Vagina (tissue), 2 donors: ENCODE measurements around the gene PNLIPRP1. TPM values are rescaled to one million over a fixed set of nuclear protein-coding genes. Genes with fewer than 3 reads are reported as not detected.

ENCODE experiments used
- DNase-seq, 2 donors: peaks; one replicate each; pipeline ENCODE4 v3.0.0-alpha.2; 2017; ENCODE audit errors: extremely low spot score in 2 of 2
- H3K27ac ChIP-seq: fragments of 200-600 bp; sonication (generic); one replicate; pipeline ENCODE4 v1.5.1; 2019
- H3K27me3 ChIP-seq: fragments of 200-600 bp; sonication (generic); one replicate; pipeline ENCODE4 v1.5.1; 2019
- H3K36me3 ChIP-seq, 2 donors: fragments of 200-600 bp; sonication (generic); one replicate each; pipeline ENCODE4 v1.5.1; 2017 to 2019
- H3K4me1 ChIP-seq: fragments of 200-600 bp; sonication (generic); one replicate; pipeline ENCODE4 v1.5.1; 2019
- H3K4me3 ChIP-seq, 2 donors: fragments of 200-600 bp; sonication (generic); 1 replicate in 1 of 2; 2 replicates in 1 of 2; pipeline ENCODE4 v1.5.1; 2016 to 2019
- H3K9me3 ChIP-seq: fragments of 200-600 bp; sonication (generic); one replicate; pipeline ENCODE4 v1.5.1; 2019
- CTCF ChIP-seq, 3 experiments: fragments of 450-650 bp in 2 of 3; fragments of 200-600 bp in 1 of 3; sonication (generic) in 1 of 3; IDR thresholded peaks; one replicate each; pipeline ENCODE4 v1.5.1; 2017 to 2019; ENCODE audit warnings: antibody characterized with exemption in 3 of 3, mild to moderate bottlenecking in 2 of 3, moderate library complexity in 2 of 3
- POLR2A ChIP-seq, 2 donors: fragments of 450-650 bp; IDR thresholded peaks; one replicate each; pipeline ENCODE4 v1.6.1; 2017; ENCODE audit warnings: antibody characterized with exemption in 2 of 2, mild to moderate bottlenecking in 2 of 2, moderate library complexity in 2 of 2
- POLR2AphosphoS5 ChIP-seq, 2 donors: sonication (generic); formaldehyde crosslinking; IDR thresholded peaks; one replicate each; pipeline ENCODE4 v1.9.0; 2017; ENCODE audit warnings: antibody characterized with exemption in 2 of 2, mild to moderate bottlenecking in 2 of 2, low read depth in 1 of 2; ENCODE audit not compliant: insufficient read depth in 1 of 2
- intact Hi-C: fragments of 100-400 bp; cut with DNase I; formaldehyde crosslinking; loops from one replicate; pipeline ENCODE4 v1.15.1; 2023
- total RNA-seq: library from RNA; depleted of rRNA; stranded (reverse); fragments of >200 nt; gene quantifications from one replicate; pipeline ENCODE4 v1.2.3, GENCODE V29; 2016

PNLIPRP1 gene
- total RNA-seq, 1 donor from 2014 or later: not detected

GRCh38 chr10:116608686-116609594 lies 18.2 kb downstream of the PNLIPRP1 start:
- H3K36me3 ChIP-seq: no peaks in the 10 kb centered on the region
- no peak for TF ChIP-seq CTCF (IDR thresholded peaks at IDR 0.05)
- no peak for TF ChIP-seq POLR2A (IDR thresholded peaks at IDR 0.05)
- TF ChIP-seq POLR2AphosphoS5 (IDR thresholded peaks at IDR 0.05; ENCODE audit: insufficient read depth in 1 of 2, low read depth in 1 of 2): no peak
- intact Hi-C loops: no loop called here
- H3K27ac ChIP-seq: no peak overlapping the region
- H3K4me1 ChIP-seq: no peaks in the 10 kb centered on the region
- DNase-seq: no peak
- H3K9me3 ChIP-seq: no peaks in the 10 kb centered on the region
- peak overlapping the region; percentile 8 to 26 for H3K4me3 ChIP-seq
- H3K27me3 ChIP-seq: no peaks in the 10 kb centered on the region

- H3K36me3 ChIP-seq: no peaks in the 10 kb centered on the region
- H3K4me1 ChIP-seq: no peaks in the 10 kb centered on the region
- no peaks in the 10 kb centered on the region for H3K27me3 ChIP-seq
- no peaks in the 10 kb centered on the region for H3K9me3 ChIP-seq
- no peak for TF ChIP-seq CTCF (IDR thresholded peaks at IDR 0.05)
- TF ChIP-seq POLR2A (IDR thresholded peaks at IDR 0.05): no peak
- no peak for TF ChIP-seq POLR2AphosphoS5 (IDR thresholded peaks at IDR 0.05; ENCODE audit: insufficient read depth in 1 of 2, low read depth in 1 of 2)
- no peak for DNase-seq
- intact Hi-C loops: no loop called here
- no peak overlapping the region for H3K4me3 ChIP-seq
- no peak overlapping the region for H3K27ac ChIP-seq
These were observed 19.8 kb downstream of the PNLIPRP1 start for GRCh38 chr10:116610443-116611152.

- Histone ChIP-seq H3K27ac (no peak overlapping the region), H3K9me3 (no peaks in the 10 kb centered on the region), H3K36me3 (no peaks in the 10 kb centered on the region), H3K4me1 (no peaks in the 10 kb centered on the region), H3K27me3 (no peaks in the 10 kb centered on the region), H3K4me3 (no peak overlapping the region)
- no peak for TF ChIP-seq POLR2AphosphoS5 (IDR thresholded peaks at IDR 0.05; ENCODE audit: insufficient read depth in 1 of 2, low read depth in 1 of 2)
- no peak for TF ChIP-seq POLR2A (IDR thresholded peaks at IDR 0.05)
- no peak for TF ChIP-seq CTCF (IDR thresholded peaks at IDR 0.05)
- DNase-seq: no peak
- intact Hi-C loops: no loop called here
These were observed 20.4 kb downstream of the PNLIPRP1 start for GRCh38 chr10:116611153-116611545.

GRCh38 chr10:116612107-116612769 lies 21.5 kb downstream of the PNLIPRP1 start:
- Histone ChIP-seq H3K4me3 (no peak overlapping the region), H3K4me1 (no peaks in the 10 kb centered on the region), H3K9me3 (no peaks in the 10 kb centered on the region), H3K27me3 (no peaks in the 10 kb centered on the region), H3K36me3 (no peaks in the 10 kb centered on the region), H3K27ac (no peak overlapping the region)
- no peak for DNase-seq
- intact Hi-C loops: no loop called here
- TF ChIP-seq CTCF (IDR thresholded peaks at IDR 0.05) (no peak), POLR2A (IDR thresholded peaks at IDR 0.05) (no peak), POLR2AphosphoS5 (IDR thresholded peaks at IDR 0.05; ENCODE audit: insufficient read depth in 1 of 2, low read depth in 1 of 2) (no peak)
